K562 (cell line): ENCODE results near the gene AVPI1. TPM values are rescaled to one million over a fixed set of nuclear protein-coding genes. Genes with fewer than 3 reads are reported as not detected.

Source experiments
- ARHGAP35 ChIP-seq: fragments of 450-650 bp; IDR thresholded peaks from 2 replicates; pipeline ENCODE4 v1.6.1; 2018; ENCODE audit not compliant: partially characterized antibody
- ARID1B ChIP-seq: fragments of 450-650 bp; IDR thresholded peaks from 2 replicates; pipeline ENCODE4 v1.6.1; 2016; ENCODE audit warnings: antibody characterized with exemption, mild to moderate bottlenecking, inconsistent platforms
- HDAC6 ChIP-seq: IDR thresholded peaks from 2 replicates; pipeline ENCODE4 v1.6.1; 2012; ENCODE audit warnings: low read depth, mild to moderate bottlenecking, control low read depth, inconsistent platforms, low read length, moderate library complexity
- POLR2AphosphoS2 ChIP-seq: IDR thresholded peaks from 2 replicates; pipeline ENCODE4 v1.6.1; 2012; ENCODE audit warnings: low read length, improper control_type of control experiment
- RBM22 ChIP-seq: fragments of 200-400 bp; formaldehyde crosslinking; IDR thresholded peaks from 2 replicates; pipeline ENCODE4 v1.6.1; 2018; ENCODE audit warnings: low read length, low read depth; ENCODE audit not compliant: poor library complexity, severe bottlenecking
- ZBTB17 ChIP-seq: fragments of 450-650 bp; formaldehyde crosslinking; IDR thresholded peaks from 2 replicates; pipeline ENCODE4 v1.4.0; 2020; ENCODE audit warnings: mild to moderate bottlenecking
- polyA plus RNA-seq, 8 experiments: library from polyadenylated mRNA; depleted of rRNA in 4 of 8; stranded (reverse) in 5 of 8; unstranded in 3 of 8; fragments of >200 nt; fragmentation: Nextera tagmentation in 2 of 8; fragmentation: Illumina TruSeq in 1 of 8; extraction: Ambion mirVana in 2 of 8; extraction: Trizol in 1 of 8; gene quantifications; 2 replicates each; pipeline versions ENCODE4 v1.2.1 to v1.2.3, GENCODE V29; 2011 to 2014; ENCODE audit warnings: inconsistent platforms in 1 of 8, missing spikeins in 1 of 8
- total RNA-seq, 7 experiments: library from RNA; depleted of rRNA in 6 of 7; stranded (reverse); fragments of >200 nt in 6 of 7; fragmentation: Illumina TruSeq in 2 of 7; extraction: Trizol in 2 of 7; gene quantifications; 2 replicates each; pipeline versions ENCODE4 v1.2.1 to v1.2.3, GENCODE V29; 2011 to 2021; ENCODE audit warnings: low replicate concordance in 1 of 7
- TF ChIP-seq, protein P1 (sequence below): fragments of 450-650 bp; IDR thresholded peaks from 2 replicates; pipeline ENCODE4 v1.6.1; 2016; ENCODE audit warnings: low read depth
- TF ChIP-seq, protein P2 (sequence below): IDR thresholded peaks from 2 replicates; pipeline ENCODE4 v1.6.1; 2011; ENCODE audit not compliant: insufficient read length; ENCODE audit errors: extremely low read depth
- TF ChIP-seq, protein P3 (sequence below), 2 experiments: fragments of 450-650 bp in 1 of 2; sonication (generic) in 1 of 2; formaldehyde crosslinking; conservative IDR thresholded peaks; 2 replicates each; pipeline versions ENCODE4 v1.4.0 to v1.8.1; 2020 to 2022; ENCODE audit warnings: mild to moderate bottlenecking in 1 of 2, missing genetic modification reagents in 1 of 2

AVPI1 gene
- total and polyA plus RNA-seq, 9 of the 15 experiments (the other 6 are each of a cell fraction or from before 2014, with no cell fraction given): 0.90 to 10.4 (median 7.4) TPM

DNA sequence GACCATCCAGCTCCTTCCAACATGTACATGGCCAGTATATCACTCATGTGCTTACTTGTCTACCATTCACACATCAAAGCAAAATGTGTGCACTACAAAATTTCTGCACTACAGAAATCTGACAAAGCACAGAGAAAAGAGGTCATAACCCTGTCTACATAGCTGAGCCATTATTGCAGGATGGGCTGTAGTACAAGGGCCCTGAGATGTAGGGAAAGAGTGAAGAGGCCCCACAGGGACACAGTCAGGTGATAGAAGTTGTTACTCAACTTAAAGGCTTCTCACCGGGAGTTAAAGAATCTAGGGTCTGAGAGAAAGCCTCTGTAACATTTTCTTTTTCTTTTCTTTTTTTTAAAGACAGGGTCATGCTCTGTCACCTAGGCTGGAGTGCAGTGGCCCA is 17.5 kb downstream of the AVPI1 start (continued):
- TF ChIP-seq, protein P1, sequence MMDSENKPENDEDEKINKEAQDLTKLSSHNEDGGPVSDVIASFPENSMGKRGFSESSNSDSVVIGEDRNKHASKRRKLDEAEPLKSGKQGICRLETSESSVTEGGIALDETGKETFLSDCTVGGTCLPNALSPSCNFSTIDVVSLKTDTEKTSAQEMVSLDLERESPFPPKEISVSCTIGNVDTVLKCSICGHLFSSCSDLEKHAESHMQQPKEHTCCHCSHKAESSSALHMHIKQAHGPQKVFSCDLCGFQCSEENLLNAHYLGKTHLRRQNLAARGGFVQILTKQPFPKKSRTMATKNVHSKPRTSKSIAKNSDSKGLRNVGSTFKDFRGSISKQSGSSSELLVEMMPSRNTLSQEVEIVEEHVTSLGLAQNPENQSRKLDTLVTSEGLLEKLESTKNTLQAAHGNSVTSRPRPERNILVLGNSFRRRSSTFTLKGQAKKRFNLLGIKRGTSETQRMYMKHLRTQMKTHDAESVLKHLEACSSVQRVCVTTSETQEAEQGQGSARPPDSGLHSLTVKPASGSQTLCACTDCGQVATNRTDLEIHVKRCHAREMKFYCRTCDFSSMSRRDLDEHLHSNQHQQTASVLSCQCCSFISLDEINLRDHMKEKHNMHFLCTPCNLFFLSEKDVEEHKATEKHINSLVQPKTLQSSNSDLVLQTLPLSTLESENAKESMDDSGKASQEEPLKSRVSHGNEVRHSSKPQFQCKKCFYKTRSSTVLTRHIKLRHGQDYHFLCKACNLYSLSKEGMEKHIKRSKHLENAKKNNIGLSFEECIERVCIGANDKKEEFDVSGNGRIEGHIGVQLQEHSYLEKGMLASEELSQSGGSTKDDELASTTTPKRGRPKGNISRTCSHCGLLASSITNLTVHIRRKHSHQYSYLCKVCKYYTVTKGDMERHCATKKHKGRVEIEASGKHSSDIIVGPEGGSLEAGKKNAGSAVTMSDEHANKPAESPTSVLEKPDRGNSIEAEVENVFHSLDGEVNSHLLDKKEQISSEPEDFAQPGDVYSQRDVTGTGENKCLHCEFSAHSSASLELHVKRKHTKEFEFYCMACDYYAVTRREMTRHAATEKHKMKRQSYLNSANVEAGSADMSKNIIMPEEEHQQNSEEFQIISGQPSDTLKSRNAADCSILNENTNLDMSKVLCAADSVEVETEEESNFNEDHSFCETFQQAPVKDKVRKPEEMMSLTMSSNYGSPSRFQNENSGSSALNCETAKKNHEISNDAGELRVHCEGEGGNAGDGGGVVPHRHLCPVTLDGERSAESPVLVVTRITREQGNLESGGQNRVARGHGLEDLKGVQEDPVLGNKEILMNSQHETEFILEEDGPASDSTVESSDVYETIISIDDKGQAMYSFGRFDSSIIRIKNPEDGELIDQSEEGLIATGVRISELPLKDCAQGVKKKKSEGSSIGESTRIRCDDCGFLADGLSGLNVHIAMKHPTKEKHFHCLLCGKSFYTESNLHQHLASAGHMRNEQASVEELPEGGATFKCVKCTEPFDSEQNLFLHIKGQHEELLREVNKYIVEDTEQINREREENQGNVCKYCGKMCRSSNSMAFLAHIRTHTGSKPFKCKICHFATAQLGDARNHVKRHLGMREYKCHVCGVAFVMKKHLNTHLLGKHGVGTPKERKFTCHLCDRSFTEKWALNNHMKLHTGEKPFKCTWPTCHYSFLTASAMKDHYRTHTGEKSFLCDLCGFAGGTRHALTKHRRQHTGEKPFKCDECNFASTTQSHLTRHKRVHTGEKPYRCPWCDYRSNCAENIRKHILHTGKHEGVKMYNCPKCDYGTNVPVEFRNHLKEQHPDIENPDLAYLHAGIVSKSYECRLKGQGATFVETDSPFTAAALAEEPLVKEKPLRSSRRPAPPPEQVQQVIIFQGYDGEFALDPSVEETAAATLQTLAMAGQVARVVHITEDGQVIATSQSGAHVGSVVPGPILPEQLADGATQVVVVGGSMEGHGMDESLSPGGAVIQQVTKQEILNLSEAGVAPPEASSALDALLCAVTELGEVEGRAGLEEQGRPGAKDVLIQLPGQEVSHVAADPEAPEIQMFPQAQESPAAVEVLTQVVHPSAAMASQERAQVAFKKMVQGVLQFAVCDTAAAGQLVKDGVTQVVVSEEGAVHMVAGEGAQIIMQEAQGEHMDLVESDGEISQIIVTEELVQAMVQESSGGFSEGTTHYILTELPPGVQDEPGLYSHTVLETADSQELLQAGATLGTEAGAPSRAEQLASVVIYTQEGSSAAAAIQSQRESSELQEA: no peak
- TF ChIP-seq ARHGAP35 (no peak), HDAC6 (no peak), ZBTB17 (CRISPR knock-in tag) (no peak), ARID1B (no peak), POLR2AphosphoS2 (no peak), RBM22 (no peak)
- TF ChIP-seq, protein P2, sequence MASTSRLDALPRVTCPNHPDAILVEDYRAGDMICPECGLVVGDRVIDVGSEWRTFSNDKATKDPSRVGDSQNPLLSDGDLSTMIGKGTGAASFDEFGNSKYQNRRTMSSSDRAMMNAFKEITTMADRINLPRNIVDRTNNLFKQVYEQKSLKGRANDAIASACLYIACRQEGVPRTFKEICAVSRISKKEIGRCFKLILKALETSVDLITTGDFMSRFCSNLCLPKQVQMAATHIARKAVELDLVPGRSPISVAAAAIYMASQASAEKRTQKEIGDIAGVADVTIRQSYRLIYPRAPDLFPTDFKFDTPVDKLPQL: no peak
- TF ChIP-seq, protein P3, sequence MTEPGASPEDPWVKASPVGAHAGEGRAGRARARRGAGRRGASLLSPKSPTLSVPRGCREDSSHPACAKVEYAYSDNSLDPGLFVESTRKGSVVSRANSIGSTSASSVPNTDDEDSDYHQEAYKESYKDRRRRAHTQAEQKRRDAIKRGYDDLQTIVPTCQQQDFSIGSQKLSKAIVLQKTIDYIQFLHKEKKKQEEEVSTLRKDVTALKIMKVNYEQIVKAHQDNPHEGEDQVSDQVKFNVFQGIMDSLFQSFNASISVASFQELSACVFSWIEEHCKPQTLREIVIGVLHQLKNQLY (CRISPR knock-in tag; conservative IDR thresholded peaks at IDR 0.05): no peak
